Activated B cell treated with CpG ODN at 0.5 μM for 24 hours (primary cell): ENCODE results near the gene LNPK. TPM values are rescaled to one million over a fixed set of nuclear protein-coding genes. Genes with fewer than 3 reads are reported as not detected.

Source experiments
- ATAC-seq: fragments of 200-7000 bp; cut with Tn5 transposase; one replicate; pipeline ENCODE4 v1.10.0; 2021; ENCODE audit warnings: low read depth, mild to moderate bottlenecking, moderate library complexity
- CTCF ChIA-PET: fragments of 350-600 bp; sonication (Branson Sonifier 250); formaldehyde crosslinking; loops from one replicate; lab custom pipeline; 2021; ENCODE audit warnings: antibody characterized with exemption; lab: Charles Lee
- POLR2A ChIA-PET: fragments of 350-600 bp; sonication (Branson Sonifier 250); formaldehyde crosslinking; loops from one replicate; lab custom pipeline; 2021; ENCODE audit warnings: antibody characterized with exemption; lab: Charles Lee
- DNase-seq: peaks from one replicate; pipeline ENCODE4 v3.0.0; 2022
- H3K27ac Mint-ChIP-seq: one replicate; pipeline ENCODE4 v1.8.0; 2020; ENCODE audit warnings: mixed read lengths
- H3K27me3 Mint-ChIP-seq: one replicate; pipeline ENCODE4 v1.8.0; 2021; ENCODE audit warnings: mixed read lengths
- H3K36me3 Mint-ChIP-seq: one replicate; pipeline ENCODE4 v1.8.0; 2021; ENCODE audit warnings: low read depth, mixed read lengths
- H3K4me1 Mint-ChIP-seq: one replicate; pipeline ENCODE4 v1.8.0; 2021; ENCODE audit warnings: mixed read lengths
- H3K4me3 Mint-ChIP-seq: one replicate; pipeline ENCODE4 v1.8.0; 2020; ENCODE audit warnings: mild to moderate bottlenecking, mixed read lengths
- H3K9me3 Mint-ChIP-seq: one replicate; pipeline ENCODE4 v1.8.0; 2020; ENCODE audit warnings: mixed read lengths
- CTCF ChIP-seq: fragments of 200-600 bp; IDR thresholded peaks from one replicate; pipeline ENCODE4 v1.8.0; 2022; ENCODE audit warnings: antibody characterized with exemption, mild to moderate bottlenecking
- intact Hi-C: fragments of 100-400 bp; cut with micrococcal nuclease; formaldehyde crosslinking; loops from one replicate; pipeline ENCODE4 v1.15.1; 2024
- total RNA-seq: library from RNA; stranded (reverse); gene quantifications from 2 replicates; pipeline ENCODE4 v1.2.3, GENCODE V29; 2022

LNPK gene
- total RNA-seq, 1 donor from 2014 or later = 15.2 TPM

- ChIA-PET CTCF (no interaction called here), POLR2A (no interaction called here)
- Mint-ChIP-seq H3K36me3 (peaks cover 26% of the 10 kb centered on the region), H3K9me3 (no peaks in the 10 kb centered on the region), H3K27ac (no peak overlapping the region), H3K4me3 (no peak overlapping the region), H3K27me3 (no peaks in the 10 kb centered on the region), H3K4me1 (no peaks in the 10 kb centered on the region)
- ATAC-seq (no peak), DNase-seq (no peak)
- intact Hi-C loops = no loop called here
- no peak for TF ChIP-seq CTCF
Measured at GRCh38 chr2:175947073-175947472, 55.0 kb downstream of the LNPK start.

GRCh38 chr2:175941699-175942098, 60.4 kb downstream of the LNPK start:
- intact Hi-C loops = no loop called here
- Mint-ChIP-seq H3K4me1 (no peaks in the 10 kb centered on the region), H3K36me3 (peaks cover 27% of the 10 kb centered on the region), H3K9me3 (no peaks in the 10 kb centered on the region), H3K4me3 (no peak overlapping the region), H3K27ac (no peak overlapping the region), H3K27me3 (no peaks in the 10 kb centered on the region)
- POLR2A ChIA-PET = no interaction called here
- DNase-seq (no peak), ATAC-seq (no peak)
- CTCF ChIA-PET = no interaction called here
- TF ChIP-seq CTCF = no peak

GRCh38 chr2:175937216-175937615, 64.9 kb downstream of the LNPK start:
- no peak overlapping the region for H3K4me3 Mint-ChIP-seq
- DNase-seq = no peak
- H3K9me3 Mint-ChIP-seq = no peaks in the 10 kb centered on the region
- TF ChIP-seq CTCF = no peak
- peaks cover 44% of the 10 kb centered on the region for H3K36me3 Mint-ChIP-seq
- no peak for ATAC-seq
- H3K27ac Mint-ChIP-seq = no peak overlapping the region
- ChIA-PET POLR2A (no interaction called here), CTCF (no interaction called here)
- no peaks in the 10 kb centered on the region for H3K4me1 Mint-ChIP-seq
- intact Hi-C loops = no loop called here
- H3K27me3 Mint-ChIP-seq = no peaks in the 10 kb centered on the region

- no peak overlapping the region for H3K4me3 Mint-ChIP-seq
- H3K9me3 Mint-ChIP-seq = no peaks in the 10 kb centered on the region
- no peaks in the 10 kb centered on the region for H3K4me1 Mint-ChIP-seq
- no peaks in the 10 kb centered on the region for H3K27me3 Mint-ChIP-seq
- intact Hi-C loops = no loop called here
- DNase-seq (no peak), ATAC-seq (no peak)
- POLR2A ChIA-PET = no interaction called here
- TF ChIP-seq CTCF = no peak
- CTCF ChIA-PET = no interaction called here
- no peak overlapping the region for H3K27ac Mint-ChIP-seq
- H3K36me3 Mint-ChIP-seq = peaks cover 46% of the 10 kb centered on the region
Measured at GRCh38 chr2:175935289-175936181, 66.5 kb downstream of the LNPK start.

- Mint-ChIP-seq H3K36me3 (peaks cover 42% of the 10 kb centered on the region), H3K9me3 (no peaks in the 10 kb centered on the region), H3K4me3 (no peak overlapping the region), H3K27ac (no peak overlapping the region), H3K27me3 (no peaks in the 10 kb centered on the region), H3K4me1 (no peaks in the 10 kb centered on the region)
- intact Hi-C loops = no loop called here
- POLR2A ChIA-PET = no interaction called here
- no peak for DNase-seq
- no peak for ATAC-seq
- no peak for TF ChIP-seq CTCF
- CTCF ChIA-PET = no interaction called here
Measured at GRCh38 chr2:175932675-175933074, 69.4 kb downstream of the LNPK start.
